BJ (cell line): ENCODE results near the gene AJM1. TPM values are rescaled to one million over a fixed set of nuclear protein-coding genes. Genes with fewer than 3 reads are reported as not detected.
"Not testable (repeated sequence)": the region's sequence is repeated elsewhere in the genome, so short reads cannot be mapped to it uniquely, and the experiment has no call there.

Experiments
- CTCF ChIA-PET: fragments of 350-600 bp; formaldehyde crosslinking; extraction: SDS; loops from one replicate; lab custom pipeline; 2021; ENCODE audit warnings: antibody characterized with exemption, inconsistent platforms; lab: Yijun Ruan, JAX
- POLR2A ChIA-PET: fragments of 300-600 bp; sonication (Branson Sonifier 250); formaldehyde crosslinking; extraction: SDS; loops from one replicate; lab custom pipeline; 2021; ENCODE audit warnings: antibody characterized with exemption; lab: Charles Lee
- DNase-seq: peaks from one replicate; pipeline ENCODE4 v3.0.0-alpha.2; 2011; ENCODE audit warnings: low read depth
- H3K27me3 ChIP-seq: 2 replicates; pipeline ENCODE4 v1.6.0; 2011; ENCODE audit warnings: low read length; ENCODE audit not compliant: control insufficient read depth, insufficient read depth
- H3K36me3 ChIP-seq: 2 replicates; pipeline ENCODE4 v1.5.1; 2011; ENCODE audit warnings: low read length; ENCODE audit not compliant: control insufficient read depth, insufficient read depth
- H3K4me3 ChIP-seq: 2 replicates; pipeline ENCODE4 v1.5.1; 2011; ENCODE audit warnings: low read depth, mild to moderate bottlenecking, control low read depth, low read length
- CTCF ChIP-seq: IDR thresholded peaks from 2 replicates; pipeline ENCODE4 v1.5.1; 2011; ENCODE audit warnings: low read depth, mild to moderate bottlenecking, control low read depth, inconsistent platforms, low read length, moderate library complexity; ENCODE audit not compliant: insufficient read depth
- polyA plus RNA-seq: library from polyadenylated mRNA; depleted of rRNA; stranded (reverse); fragments of >200 nt; gene quantifications from 2 replicates; pipeline ENCODE4 v1.2.3, GENCODE V29; 2011

The AJM1 gene
- polyA plus RNA-seq, 1 experiment, result 0.86 TPM

- CTCF ChIA-PET, result interaction anchor here (0.6 to 3.8 kb wide), 12 partner anchors 12 to 237 kb away, joined by 3 to 27 read pairs (median 6); partner anchors contain the start of gene ABCA2
- H3K36me3 ChIP-seq, DNase-seq, H3K4me3 ChIP-seq, H3K27me3 ChIP-seq, POLR2A ChIA-PET: not testable (repeated sequence)
- TF ChIP-seq CTCF, result peak; percentile 59
Measured at GRCh38 chr9:136843801-136844740, 1.8 kb downstream of the AJM1 start.

- peaks cover 7% of the 10 kb centered on the region; the same call in 1 of the 2 replicates for H3K27me3 ChIP-seq
- H3K36me3 ChIP-seq, result peaks cover 2% of the 10 kb centered on the region; the same call in 1 of the 2 replicates
- ChIA-PET CTCF (interaction anchor here (0.9 to 3.8 kb wide), 2 partner anchors 94 to 190 kb away, joined by 3 to 27 read pairs; no protein-coding TSS in a partner anchor), POLR2A (no interaction called here)
- no peak for DNase-seq
- H3K4me3 ChIP-seq, result no peak overlapping the region
- no peak for TF ChIP-seq CTCF
Measured at GRCh38 chr9:136844761-136845464, 2.6 kb downstream of the AJM1 start.

GRCh38 chr9:136845465-136846260 is 3.4 kb downstream of the AJM1 start:
- H3K27me3 ChIP-seq, result peaks cover 7% of the 10 kb centered on the region; the same call in 1 of the 2 replicates
- no peak overlapping the region for H3K4me3 ChIP-seq
- TF ChIP-seq CTCF, result no peak
- peaks cover 3% of the 10 kb centered on the region; the same call in 1 of the 2 replicates for H3K36me3 ChIP-seq
- ChIA-PET POLR2A (no interaction called here), CTCF (no interaction called here)
- DNase-seq, result no peak

- Histone ChIP-seq H3K36me3 (peaks cover 8% of the 10 kb centered on the region), H3K27me3 (peaks cover 7% of the 10 kb centered on the region; the same call in 1 of the 2 replicates), H3K4me3 (peak overlapping the region; percentile 17)
- no peak for DNase-seq
- no peak for TF ChIP-seq CTCF
- ChIA-PET CTCF (interaction anchor here (1.0 to 1.7 kb wide), 3 partner anchors 150 to 189 kb away, joined by 3 to 6 read pairs (median 4); partner anchors contain the start of gene CLIC3), POLR2A (no interaction called here)
Measured at GRCh38 chr9:136846376-136847087, 4.3 kb downstream of the AJM1 start.
